GM12878 (cell line): ENCODE data around the gene PAIP1. TPM values are rescaled to one million over a fixed set of nuclear protein-coding genes. Genes with fewer than 3 reads are reported as not detected.

ENCODE experiments used
- BRCA1 ChIP-seq: IDR thresholded peaks from 2 replicates; pipeline ENCODE4 v1.6.1; 2011; ENCODE audit warnings: low read depth, low read length, improper control_type of control experiment
- CBFB ChIP-seq: IDR thresholded peaks from 2 replicates; pipeline ENCODE4 v1.6.1; 2016; ENCODE audit warnings: antibody characterized with exemption, low read depth
- CREM ChIP-seq: IDR thresholded peaks from 2 replicates; pipeline ENCODE4 v1.6.1; 2014; ENCODE audit warnings: antibody characterized with exemption, low read depth
- CTCF ChIP-seq, 3 experiments: IDR thresholded peaks in 2 of 3; conservative IDR thresholded peaks in 1 of 3; 2 replicates each; pipeline ENCODE4 v1.5.1; 2011; ENCODE audit warnings: low read depth in 3 of 3, low read length in 3 of 3, mild to moderate bottlenecking in 3 of 3, control low read depth in 2 of 3, moderate library complexity in 2 of 3, inconsistent platforms in 1 of 3, mixed read lengths in 1 of 3; ENCODE audit not compliant: control insufficient read depth in 2 of 3, insufficient read depth in 1 of 3; ENCODE audit errors: extremely low read depth in 1 of 3
- EED ChIP-seq: sonication (generic); IDR thresholded peaks from 2 replicates; pipeline ENCODE4 v1.6.1; 2016; ENCODE audit warnings: antibody characterized with exemption, low read depth
- FOS ChIP-seq: IDR thresholded peaks from 3 replicates; pipeline ENCODE4 v1.6.1; 2011; ENCODE audit warnings: borderline replicate concordance; ENCODE audit not compliant: insufficient read length; ENCODE audit errors: extremely low read depth
- HDAC6 ChIP-seq: fragments of 200-600 bp; sonication (generic); IDR thresholded peaks from one replicate; pipeline ENCODE4 v1.8.0; 2017; ENCODE audit warnings: antibody characterized with exemption; ENCODE audit not compliant: unreplicated experiment
- IRF4 ChIP-seq: IDR thresholded peaks from 2 replicates; pipeline ENCODE4 v1.6.1; 2011; ENCODE audit warnings: low read depth, low read length
- JUNB ChIP-seq: IDR thresholded peaks from 2 replicates; pipeline ENCODE4 v1.6.1; 2016; ENCODE audit warnings: antibody characterized with exemption, mild to moderate bottlenecking
- KDM1A ChIP-seq: fragments of 200-600 bp; sonication (generic); IDR thresholded peaks from 2 replicates; pipeline ENCODE4 v1.6.1; 2016; ENCODE audit warnings: borderline replicate concordance
- MEF2B ChIP-seq: fragments of 450-650 bp; IDR thresholded peaks from 2 replicates; pipeline ENCODE4 v1.6.1; 2018; ENCODE audit warnings: mild to moderate bottlenecking, moderate library complexity; ENCODE audit not compliant: partially characterized antibody, poor library complexity, severe bottlenecking
- MLLT1 ChIP-seq: fragments of 450-650 bp; IDR thresholded peaks from 2 replicates; pipeline ENCODE4 v1.6.1; 2016; ENCODE audit warnings: mild to moderate bottlenecking
- PAX5 ChIP-seq: IDR thresholded peaks from 2 replicates; pipeline ENCODE4 v1.6.1; 2011; ENCODE audit warnings: low read depth, low read length, borderline replicate concordance
- PRDM15 ChIP-seq: fragments of 450-650 bp; formaldehyde crosslinking; IDR thresholded peaks from 2 replicates; pipeline ENCODE4 v1.4.0; 2020; ENCODE audit warnings: mild to moderate bottlenecking, moderate library complexity
- RAD51 ChIP-seq: fragments of 450-650 bp; IDR thresholded peaks from 2 replicates; pipeline ENCODE4 v1.6.1; 2016; ENCODE audit warnings: moderate library complexity, mild to moderate bottlenecking, inconsistent platforms
- RB1 ChIP-seq: fragments of 450-650 bp; formaldehyde crosslinking; IDR thresholded peaks from 2 replicates; pipeline ENCODE4 v1.6.1; 2017; ENCODE audit warnings: mild to moderate bottlenecking, borderline replicate concordance
- RUNX3 ChIP-seq: IDR thresholded peaks from 2 replicates; pipeline ENCODE4 v1.6.1; 2012; ENCODE audit warnings: low read length, inconsistent platforms
- SMAD1 ChIP-seq: fragments of 450-650 bp; IDR thresholded peaks from 2 replicates; pipeline ENCODE4 v1.6.1; 2018; ENCODE audit warnings: mild to moderate bottlenecking, low read depth; ENCODE audit not compliant: partially characterized antibody
- SREBF1 ChIP-seq: IDR thresholded peaks from 2 replicates; pipeline ENCODE4 v1.6.1; 2012; ENCODE audit warnings: mild to moderate bottlenecking, low read length
- SRF ChIP-seq, 2 experiments: IDR thresholded peaks; 2 replicates each; pipeline ENCODE4 v1.6.1; 2011; ENCODE audit warnings: low read depth in 2 of 2, low read length in 2 of 2, mild to moderate bottlenecking in 1 of 2, moderate library complexity in 1 of 2
- STAT3 ChIP-seq: IDR thresholded peaks from 2 replicates; pipeline ENCODE4 v1.6.1; 2011; ENCODE audit warnings: low read depth, low read length, improper control_type of control experiment
- SUZ12 ChIP-seq: fragments of 200-600 bp; sonication (generic); IDR thresholded peaks from one replicate; pipeline ENCODE4 v1.6.1; 2018; ENCODE audit warnings: antibody characterized with exemption, mild to moderate bottlenecking; ENCODE audit not compliant: unreplicated experiment
- TCF7 ChIP-seq: IDR thresholded peaks from 2 replicates; pipeline ENCODE4 v1.6.1; 2014; ENCODE audit warnings: antibody characterized with exemption, borderline replicate concordance
- YY1 ChIP-seq: IDR thresholded peaks from 2 replicates; pipeline ENCODE4 v1.6.1; 2011; ENCODE audit warnings: low read depth, mild to moderate bottlenecking, low read length
- ZBED1 ChIP-seq: IDR thresholded peaks from 2 replicates; pipeline ENCODE4 v1.6.1; 2016; ENCODE audit warnings: borderline replicate concordance
- polyA plus RNA-seq, 11 experiments: library from polyadenylated mRNA; depleted of rRNA in 4 of 11; unstranded in 6 of 11; stranded (reverse) in 5 of 11; fragments of >200 nt; fragmentation: Nextera tagmentation in 4 of 11; fragmentation: Illumina TruSeq in 1 of 11; extraction: Ambion mirVana in 4 of 11; extraction: Trizol in 1 of 11; gene quantifications; 1 replicate in 1 of 11; 2 replicates in 10 of 11; pipeline versions ENCODE4 v1.2.1 to v1.2.3, GENCODE V29; 2011 to 2016; ENCODE audit warnings: inconsistent platforms in 2 of 11, missing spikeins in 2 of 11, low read depth in 1 of 11
- total RNA-seq, 4 experiments: library from RNA; depleted of rRNA in 3 of 4; stranded (reverse); fragments of >200 nt in 3 of 4; fragmentation: Illumina TruSeq in 1 of 4; extraction: Trizol in 1 of 4; gene quantifications; 2 replicates each; pipeline versions ENCODE4 v1.2.1 to v1.2.3, GENCODE V29; 2013 to 2021

Gene PAIP1
- total and polyA plus RNA-seq, 10 of the 15 experiments (the other 5 are each of a cell fraction or from before 2014, with no cell fraction given) = 37.4 to 90.9 (median 57.0) TPM

- TF ChIP-seq PRDM15 (no peak), RUNX3 (no peak), KDM1A (no peak), RAD51 (no peak), SREBF1 (no peak), ZBED1 (peak; percentile 91; the same call in 1 of the 2 replicates), YY1 (peak; percentile 54; the same call in 1 of the 2 replicates), BRCA1 (no peak), SMAD1 (no peak), PAX5 (no peak), MEF2B (peak; percentile 61), RB1 (peak; percentile 74; the same call in 1 of the 2 replicates), CTCF (IDR thresholded peaks at IDR 0.05 in 2 of 3, conservative IDR thresholded peaks at IDR 0.05 in 1 of 3; ENCODE audit: control insufficient read depth in 2 of 3, extremely low read depth in 1 of 3, insufficient read depth in 1 of 3, low read depth in 3 of 3, low read length in 3 of 3) (peak; percentile 56 to 82 (median 69)), IRF4 (no peak), EED (no peak; the same call in 1 of the 2 replicates), TCF7 (no peak; the same call in 1 of the 2 replicates), SRF (IDR thresholded peaks at IDR 0.05; ENCODE audit: low read depth in 2 of 2, low read length in 2 of 2) (no peak), CBFB (peak; percentile 33; the same call in 1 of the 2 replicates), JUNB (no peak), STAT3 (0 out of 2 replicates have a peak, but pooled peaks have one; percentile 50), MLLT1 (peak; percentile 85), FOS (no peak), SUZ12 (no peak), CREM (0 out of 2 replicates have a peak, but pooled peaks have one; percentile 8), HDAC6 (no peak)
Observed at GRCh38 chr5:43484106-43484849, 72.6 kb downstream of the PAIP1 start (continued).
